WTC11 (cell line): ENCODE measurements around the gene DNAI1. TPM values are rescaled to one million over a fixed set of nuclear protein-coding genes. Genes with fewer than 3 reads are reported as not detected.

ENCODE experiments used
- ATAC-seq: fragments of 200-7000 bp; cut with Tn5 transposase; 2 replicates; pipeline ENCODE4 v1.10.0; 2021; ENCODE audit warnings: mild to moderate bottlenecking, moderate library complexity
- CTCF ChIA-PET: fragments of 300-600 bp; sonication (Branson Sonifier 250); formaldehyde crosslinking; loops from one replicate; lab custom pipeline; 2021; ENCODE audit warnings: antibody characterized with exemption; lab: Charles Lee
- POLR2A ChIA-PET: fragments of 350-600 bp; sonication (Branson Sonifier 250); formaldehyde crosslinking; loops from one replicate; lab custom pipeline; 2021; ENCODE audit warnings: antibody characterized with exemption; lab: Charles Lee
- DNase-seq: peaks from one replicate; pipeline ENCODE4 v3.0.0; 2021; ENCODE audit warnings: low spot score
- H3K27ac Mint-ChIP-seq: 2 replicates; pipeline ENCODE4 v1.8.0; 2021; ENCODE audit warnings: mixed read lengths
- H3K27me3 Mint-ChIP-seq: 2 replicates; pipeline ENCODE4 v1.8.0; 2021; ENCODE audit warnings: low read depth, mild to moderate bottlenecking, moderate library complexity, mixed read lengths
- H3K36me3 Mint-ChIP-seq: 2 replicates; pipeline ENCODE4 v1.8.0; 2021; ENCODE audit warnings: mixed read lengths
- H3K4me1 Mint-ChIP-seq: 2 replicates; pipeline ENCODE4 v1.8.0; 2022; ENCODE audit warnings: mixed read lengths
- H3K4me3 Mint-ChIP-seq: 2 replicates; pipeline ENCODE4 v1.8.0; 2021; ENCODE audit warnings: mild to moderate bottlenecking, moderate library complexity, mixed read lengths
- H3K9me3 Mint-ChIP-seq: 2 replicates; pipeline ENCODE4 v1.8.0; 2021; ENCODE audit warnings: mixed read lengths
- ATF3 ChIP-seq: sonication (generic); formaldehyde crosslinking; conservative IDR thresholded peaks from 2 replicates; pipeline ENCODE4 v1.8.1; 2022; ENCODE audit warnings: mild to moderate bottlenecking, missing genetic modification reagents
- ATF6 ChIP-seq: sonication (generic); formaldehyde crosslinking; IDR thresholded peaks from 2 replicates; pipeline ENCODE4 v1.8.1; 2023; ENCODE audit warnings: mild to moderate bottlenecking, missing genetic modification reagents
- CBFB ChIP-seq: sonication (generic); formaldehyde crosslinking; IDR thresholded peaks from 2 replicates; pipeline ENCODE4 v1.8.1; 2022; ENCODE audit warnings: mild to moderate bottlenecking, low read depth, missing genetic modification reagents
- FOXK1 ChIP-seq: sonication (generic); formaldehyde crosslinking; IDR thresholded peaks from 2 replicates; pipeline ENCODE4 v1.8.0; 2022; ENCODE audit warnings: mild to moderate bottlenecking, moderate library complexity, missing genetic modification reagents
- GTF2I ChIP-seq: fragments of 250-450 bp; sonication (Bioruptor Pico); conservative IDR thresholded peaks from 2 replicates; pipeline ENCODE4 v1.4.0; 2021; ENCODE audit warnings: mild to moderate bottlenecking
- HMGXB4 ChIP-seq: sonication (generic); formaldehyde crosslinking; IDR thresholded peaks from 2 replicates; pipeline ENCODE4 v1.8.1; 2023; ENCODE audit warnings: mild to moderate bottlenecking, moderate library complexity, missing genetic modification reagents
- MLX ChIP-seq: sonication (generic); formaldehyde crosslinking; IDR thresholded peaks from 2 replicates; pipeline ENCODE4 v1.8.1; 2023; ENCODE audit warnings: mild to moderate bottlenecking, missing genetic modification reagents, moderate library complexity
- NFATC4 ChIP-seq: fragments of 250-450 bp; sonication (Bioruptor Pico); IDR thresholded peaks from 2 replicates; pipeline ENCODE4 v1.9.0; 2021; ENCODE audit warnings: mild to moderate bottlenecking
- NFE2L1 ChIP-seq: sonication (generic); formaldehyde crosslinking; IDR thresholded peaks from 2 replicates; pipeline ENCODE4 v1.8.1; 2023; ENCODE audit warnings: missing genetic modification reagents
- NR1H2 ChIP-seq: sonication (generic); formaldehyde crosslinking; IDR thresholded peaks from 2 replicates; pipeline ENCODE4 v1.9.0; 2021; ENCODE audit warnings: mild to moderate bottlenecking, moderate library complexity, missing genetic modification reagents
- NR2C2 ChIP-seq: sonication (generic); formaldehyde crosslinking; IDR thresholded peaks from 2 replicates; pipeline ENCODE4 v1.8.0; 2022; ENCODE audit warnings: mild to moderate bottlenecking, missing genetic modification reagents
- PRDM15 ChIP-seq: sonication (generic); formaldehyde crosslinking; IDR thresholded peaks from 2 replicates; pipeline ENCODE4 v1.8.0; 2022; ENCODE audit warnings: missing genetic modification reagents
- PRRX2 ChIP-seq: fragments of 250-450 bp; sonication (Bioruptor Pico); IDR thresholded peaks from 2 replicates; pipeline ENCODE4 v1.8.0; 2021; ENCODE audit warnings: mild to moderate bottlenecking
- RORB ChIP-seq: fragments of 250-450 bp; sonication (Bioruptor Pico); IDR thresholded peaks from 2 replicates; pipeline ENCODE4 v1.9.0; 2021; ENCODE audit warnings: mild to moderate bottlenecking
- SMAD4 ChIP-seq: sonication (generic); formaldehyde crosslinking; IDR thresholded peaks from 2 replicates; pipeline ENCODE4 v1.8.0; 2022; ENCODE audit warnings: mild to moderate bottlenecking, missing genetic modification reagents
- TEAD4 ChIP-seq: sonication (generic); formaldehyde crosslinking; IDR thresholded peaks from 2 replicates; pipeline ENCODE4 v1.8.0; 2022; ENCODE audit warnings: mild to moderate bottlenecking, missing genetic modification reagents
- USF1 ChIP-seq: sonication (generic); formaldehyde crosslinking; IDR thresholded peaks from 2 replicates; pipeline ENCODE4 v1.8.0; 2022; ENCODE audit warnings: mild to moderate bottlenecking, missing genetic modification reagents
- ZNF263 ChIP-seq: sonication (generic); formaldehyde crosslinking; IDR thresholded peaks from 2 replicates; pipeline ENCODE4 v1.8.1; 2022; ENCODE audit warnings: low read depth, mild to moderate bottlenecking, moderate library complexity, missing genetic modification reagents
- ZNF416 ChIP-seq: fragments of 250-450 bp; sonication (Bioruptor Pico); IDR thresholded peaks from 2 replicates; pipeline ENCODE4 v1.9.0; 2021; ENCODE audit warnings: mild to moderate bottlenecking, inconsistent platforms
- ZNF512 ChIP-seq: sonication (generic); formaldehyde crosslinking; IDR thresholded peaks from 2 replicates; pipeline ENCODE4 v1.8.1; 2022; ENCODE audit warnings: missing genetic modification reagents, borderline replicate concordance
- ZNF671 ChIP-seq: fragments of 250-450 bp; sonication (Bioruptor Pico); IDR thresholded peaks from 2 replicates; pipeline ENCODE4 v1.8.0; 2021; ENCODE audit warnings: mild to moderate bottlenecking
- total RNA-seq: library from RNA; stranded (reverse); gene quantifications from 3 replicates; pipeline ENCODE4 v1.2.3, GENCODE V29; 2021

The DNAI1 gene
- total RNA-seq, 1 experiment from 2014 or later = 2.1 TPM

GRCh38 chr9:34463901-34464232 is 5.3 kb downstream of the DNAI1 start (continued):
- TF ChIP-seq NR1H2 (CRISPR knock-in tag) = no peak

GRCh38 chr9:34464571-34464970 is 6.0 kb downstream of the DNAI1 start:
- POLR2A ChIA-PET = no interaction called here
- Mint-ChIP-seq H3K36me3 (no peaks in the 10 kb centered on the region), H3K27me3 (peaks cover 10% of the 10 kb centered on the region), H3K4me1 (peaks cover 14% of the 10 kb centered on the region), H3K9me3 (no peaks in the 10 kb centered on the region), H3K27ac (no peak overlapping the region), H3K4me3 (no peak overlapping the region)
- CTCF ChIA-PET = no interaction called here
- TF ChIP-seq ZNF512 (CRISPR knock-in tag) = no peak
- no peak for TF ChIP-seq PRRX2 (CRISPR knock-in tag)
- no peak for TF ChIP-seq SMAD4 (CRISPR knock-in tag)
- no peak for TF ChIP-seq CBFB (CRISPR knock-in tag)
- no peak for TF ChIP-seq NR2C2 (CRISPR knock-in tag)
- no peak for TF ChIP-seq HMGXB4 (CRISPR knock-in tag)
- no peak for TF ChIP-seq ATF6 (CRISPR knock-in tag)
- TF ChIP-seq RORB (CRISPR knock-in tag) = no peak
- no peak for TF ChIP-seq FOXK1 (CRISPR knock-in tag)
- no peak for TF ChIP-seq NFATC4
- no peak for TF ChIP-seq ZNF671 (CRISPR knock-in tag)
- no peak for TF ChIP-seq MLX (CRISPR knock-in tag)
- TF ChIP-seq, all 79 proteins: peak for 0
- ATAC-seq (no peak), DNase-seq (no peak)

GRCh38 chr9:34465468-34465867 is 6.9 kb downstream of the DNAI1 start:
- H3K36me3 Mint-ChIP-seq = no peaks in the 10 kb centered on the region
- POLR2A ChIA-PET = interaction anchor here (1.2 kb wide), 1 partner anchor 7 kb away, joined by 3 read pairs; the partner anchor contains the start of gene FAM219A

GRCh38 chr9:34475097-34475496 is 16.5 kb downstream of the DNAI1 start:
- H3K9me3 Mint-ChIP-seq = no peaks in the 10 kb centered on the region
- DNase-seq (no peak), ATAC-seq (no peak)
- peaks cover 6% of the 10 kb centered on the region; the same call in 1 of the 2 replicates for H3K27me3 Mint-ChIP-seq
- ChIA-PET CTCF (interaction anchor here (2.9 kb wide), 1 partner anchor 71 kb away, joined by 10 read pairs; no protein-coding TSS in a partner anchor), POLR2A (no interaction called here)
- H3K4me1 Mint-ChIP-seq = peaks cover 4% of the 10 kb centered on the region; the same call in 1 of the 2 replicates
- no peaks in the 10 kb centered on the region for H3K36me3 Mint-ChIP-seq
- no peak overlapping the region for H3K27ac Mint-ChIP-seq
- H3K4me3 Mint-ChIP-seq = no peak overlapping the region
- TF ChIP-seq ZNF416 (CRISPR knock-in tag) (no peak), USF1 (CRISPR knock-in tag) (no peak), ATF3 (CRISPR knock-in tag) (no peak), TEAD4 (CRISPR knock-in tag) (no peak), NFATC4 (no peak), GTF2I (no peak), PRDM15 (CRISPR knock-in tag) (no peak)

More at GRCh38 chr9:34465468-34465867, 6.9 kb downstream of the DNAI1 start:
- CTCF ChIA-PET = interaction anchor here (1.6 kb wide), 1 partner anchor 62 kb away, joined by 8 read pairs; no protein-coding TSS in a partner anchor
- TF ChIP-seq NFE2L1 (CRISPR knock-in tag) (no peak), NR1H2 (CRISPR knock-in tag) (no peak), ZNF263 (CRISPR knock-in tag) (no peak)
- ATAC-seq = no peak
- Mint-ChIP-seq H3K4me1 (peaks cover 22% of the 10 kb centered on the region), H3K27me3 (peaks cover 3% of the 10 kb centered on the region), H3K4me3 (no peak overlapping the region), H3K27ac (no peak overlapping the region), H3K9me3 (no peaks in the 10 kb centered on the region)
- DNase-seq = no peak
